Gastroesophageal sphincter (tissue), 4 donors: ENCODE measurements around the gene RAPGEF1. TPM values are rescaled to one million over a fixed set of nuclear protein-coding genes. Genes with fewer than 3 reads are reported as not detected.

Experiments
- ATAC-seq: fragments of 150-250 bp; one replicate; pipeline ENCODE4 v1.9.1; 2016; ENCODE audit warnings: mild to moderate bottlenecking, moderate library complexity
- H3K27ac ChIP-seq, 4 donors: fragments of 200-600 bp; sonication (generic) in 3 of 4; 1 replicate in 3 of 4; 2 replicates in 1 of 4; pipeline ENCODE4 v1.5.1; 2016 to 2019
- H3K27me3 ChIP-seq: fragments of 200-600 bp; sonication (generic); one replicate; pipeline ENCODE4 v1.5.1; 2019
- H3K36me3 ChIP-seq, 2 donors: fragments of 200-600 bp; sonication (generic); one replicate each; pipeline ENCODE4 v1.5.1; 2019; ENCODE audit warnings: control low read depth in 1 of 2
- H3K4me1 ChIP-seq, 3 donors: fragments of 200-600 bp; sonication (generic); 1 replicate in 2 of 3; 2 replicates in 1 of 3; pipeline ENCODE4 v1.5.1; 2016 to 2019; ENCODE audit warnings: control low read depth in 2 of 3
- H3K4me3 ChIP-seq, 2 donors: fragments of 200-600 bp; sonication (generic); one replicate each; pipeline ENCODE4 v1.5.1; 2019; ENCODE audit warnings: mild to moderate bottlenecking in 1 of 2, moderate library complexity in 1 of 2
- H3K9me3 ChIP-seq, 3 donors: fragments of 200-600 bp; sonication (generic); one replicate each; pipeline ENCODE4 v1.5.1; 2017 to 2019; ENCODE audit warnings: control low read depth in 2 of 3
- EP300 ChIP-seq: sonication (generic); formaldehyde crosslinking; IDR thresholded peaks from one replicate; pipeline ENCODE4 v1.6.1; 2017; ENCODE audit warnings: antibody characterized with exemption, mild to moderate bottlenecking
- POLR2A ChIP-seq, 2 donors: fragments of 450-650 bp; IDR thresholded peaks; one replicate each; pipeline ENCODE4 v1.6.1; 2017; ENCODE audit warnings: antibody characterized with exemption in 2 of 2, mild to moderate bottlenecking in 2 of 2, moderate library complexity in 1 of 2
- POLR2AphosphoS5 ChIP-seq: sonication (generic); formaldehyde crosslinking; IDR thresholded peaks from one replicate; pipeline ENCODE4 v1.6.1; 2017; ENCODE audit warnings: antibody characterized with exemption
- WGBS, 2 donors: methylation state at CpG; one replicate each; pipeline ENCODE4 v1.1.5; 2018; ENCODE audit warnings: low coverage in 1 of 2; 5-methylcytosine and 5-hydroxymethylcytosine counted together
- total RNA-seq, 4 donors: library from RNA; depleted of rRNA; stranded (reverse); fragments of >200 nt; gene quantifications; one replicate each; pipeline ENCODE4 v1.1.0, GENCODE V29; 2016
- TF ChIP-seq, protein P1 (sequence below), 4 experiments: fragments of 200-600 bp in 2 of 4; fragments of 450-650 bp in 2 of 4; sonication (generic) in 1 of 4; IDR thresholded peaks; one replicate each; pipeline ENCODE4 v1.5.1; 2017 to 2019; ENCODE audit warnings: antibody characterized with exemption in 4 of 4, mild to moderate bottlenecking in 2 of 4, moderate library complexity in 2 of 4

RAPGEF1 gene
- total RNA-seq, 4 donors from 2014 or later: 47.5 to 162 (median 77.6) TPM

DNA sequence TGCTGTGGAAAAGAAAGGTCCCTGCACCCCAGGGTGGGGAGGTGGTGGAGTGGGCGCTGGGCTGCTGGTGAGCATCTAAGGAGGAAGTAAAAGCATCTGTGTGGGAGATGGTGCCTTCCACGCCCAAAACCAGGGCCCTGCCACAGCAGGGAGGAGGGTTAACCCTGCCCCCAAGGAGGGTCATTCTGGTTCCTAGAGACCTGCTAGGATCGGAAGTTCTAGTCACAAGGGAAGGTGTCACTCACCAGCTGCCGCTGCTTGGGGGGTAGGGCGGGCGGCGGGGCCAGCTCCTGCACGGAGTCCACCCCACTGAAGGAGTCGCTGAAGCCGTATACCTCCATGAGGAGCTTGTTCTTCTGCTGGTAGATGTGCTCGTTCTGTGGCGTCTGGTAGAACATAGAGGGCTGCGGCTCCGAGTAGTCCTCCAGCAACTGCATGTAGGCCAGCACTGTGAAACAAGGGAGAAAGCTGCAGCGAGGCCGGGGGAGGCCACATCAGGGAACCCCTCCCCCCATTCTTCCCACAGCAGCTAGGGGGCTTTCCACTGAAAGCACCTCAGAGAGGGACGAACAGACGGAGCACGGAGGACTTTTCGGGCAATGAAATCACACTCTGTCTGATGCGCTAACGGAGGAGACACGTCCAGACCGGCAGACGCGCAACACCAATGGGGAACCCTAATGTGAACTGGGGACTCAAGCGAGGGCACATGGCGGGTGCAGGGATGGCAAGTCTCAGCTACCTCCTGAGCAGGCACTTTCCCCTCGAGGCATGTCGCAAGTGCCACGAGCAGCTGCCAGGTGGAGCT is 118.1 kb downstream of the RAPGEF1 start:
- H3K27me3 ChIP-seq: no peaks in the 10 kb centered on the region
- H3K9me3 ChIP-seq: no peaks in the 10 kb centered on the region
- H3K27ac ChIP-seq: no peak overlapping the region
- TF ChIP-seq, protein P1, sequence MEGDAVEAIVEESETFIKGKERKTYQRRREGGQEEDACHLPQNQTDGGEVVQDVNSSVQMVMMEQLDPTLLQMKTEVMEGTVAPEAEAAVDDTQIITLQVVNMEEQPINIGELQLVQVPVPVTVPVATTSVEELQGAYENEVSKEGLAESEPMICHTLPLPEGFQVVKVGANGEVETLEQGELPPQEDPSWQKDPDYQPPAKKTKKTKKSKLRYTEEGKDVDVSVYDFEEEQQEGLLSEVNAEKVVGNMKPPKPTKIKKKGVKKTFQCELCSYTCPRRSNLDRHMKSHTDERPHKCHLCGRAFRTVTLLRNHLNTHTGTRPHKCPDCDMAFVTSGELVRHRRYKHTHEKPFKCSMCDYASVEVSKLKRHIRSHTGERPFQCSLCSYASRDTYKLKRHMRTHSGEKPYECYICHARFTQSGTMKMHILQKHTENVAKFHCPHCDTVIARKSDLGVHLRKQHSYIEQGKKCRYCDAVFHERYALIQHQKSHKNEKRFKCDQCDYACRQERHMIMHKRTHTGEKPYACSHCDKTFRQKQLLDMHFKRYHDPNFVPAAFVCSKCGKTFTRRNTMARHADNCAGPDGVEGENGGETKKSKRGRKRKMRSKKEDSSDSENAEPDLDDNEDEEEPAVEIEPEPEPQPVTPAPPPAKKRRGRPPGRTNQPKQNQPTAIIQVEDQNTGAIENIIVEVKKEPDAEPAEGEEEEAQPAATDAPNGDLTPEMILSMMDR (IDR thresholded peaks at IDR 0.05): no peak
- TF ChIP-seq POLR2AphosphoS5 (no peak), EP300 (no peak), POLR2A (IDR thresholded peaks at IDR 0.05) (no peak)
- H3K4me1 ChIP-seq: peaks cover 0 to 28% (median 6%) of the 10 kb centered on the region in 3 donors
- H3K36me3 ChIP-seq: peaks cover 0 to 97% of the 10 kb centered on the region in 2 donors
- no peak overlapping the region for H3K4me3 ChIP-seq
- no peak for ATAC-seq
- WGBS, 2 donors: 76 to 80% methylated on average over 3 to 6 of the region's 31 CpGs

DNA sequence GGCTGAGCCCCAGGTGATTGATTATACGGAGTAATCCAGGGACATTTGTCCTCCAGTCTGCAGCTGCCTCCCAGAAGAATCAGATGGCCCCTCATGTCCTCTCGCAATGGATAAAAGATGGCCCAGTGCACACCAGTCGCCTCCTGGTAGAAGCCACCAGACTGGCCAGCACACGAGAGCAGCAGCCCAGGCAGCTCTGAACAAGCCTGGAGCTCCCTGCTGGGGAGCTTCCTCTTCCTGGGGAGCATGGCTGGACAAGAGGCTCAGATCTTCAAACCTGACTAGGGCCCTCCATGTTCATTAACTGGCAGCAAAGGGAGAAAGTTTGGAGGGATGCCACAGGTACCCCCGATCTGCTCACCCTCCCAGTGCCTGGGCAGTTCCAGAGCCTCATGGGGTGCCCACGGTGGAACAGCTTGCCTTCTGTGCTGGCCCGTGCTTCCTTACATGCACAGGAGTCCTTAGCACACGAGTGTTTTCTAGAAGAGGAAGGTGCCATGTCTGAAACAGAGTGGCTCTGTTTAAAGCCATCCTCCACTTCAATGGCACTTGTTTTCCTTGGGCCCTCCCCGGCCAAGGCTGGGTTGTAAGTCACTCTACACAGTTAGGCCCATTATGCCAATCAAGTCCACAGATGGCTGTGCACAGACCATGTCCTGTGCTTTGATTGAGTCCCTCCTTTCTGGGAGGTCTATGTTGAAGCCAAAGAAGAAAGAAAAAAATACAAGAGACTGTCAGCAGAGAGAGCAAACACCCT is 118.9 kb downstream of the RAPGEF1 start:
- TF ChIP-seq, protein P1 (IDR thresholded peaks at IDR 0.05): no peak
- TF ChIP-seq POLR2A (IDR thresholded peaks at IDR 0.05): no peak
- TF ChIP-seq POLR2AphosphoS5: no peak
- no peak for TF ChIP-seq EP300
- ATAC-seq: no peak
- Histone ChIP-seq H3K9me3 (no peaks in the 10 kb centered on the region), H3K27me3 (no peaks in the 10 kb centered on the region), H3K4me3 (no peak overlapping the region), H3K4me1 (peaks cover 0 to 29% (median 6%) of the 10 kb centered on the region in 3 donors), H3K27ac (no peak overlapping the region), H3K36me3 (peaks cover 0 to 96% of the 10 kb centered on the region in 2 donors)
- WGBS, 2 donors: 57% methylated on average over 2 of the region's 9 CpGs; no CpG with 5 or more reads in 1 of the 2 donors

DNA sequence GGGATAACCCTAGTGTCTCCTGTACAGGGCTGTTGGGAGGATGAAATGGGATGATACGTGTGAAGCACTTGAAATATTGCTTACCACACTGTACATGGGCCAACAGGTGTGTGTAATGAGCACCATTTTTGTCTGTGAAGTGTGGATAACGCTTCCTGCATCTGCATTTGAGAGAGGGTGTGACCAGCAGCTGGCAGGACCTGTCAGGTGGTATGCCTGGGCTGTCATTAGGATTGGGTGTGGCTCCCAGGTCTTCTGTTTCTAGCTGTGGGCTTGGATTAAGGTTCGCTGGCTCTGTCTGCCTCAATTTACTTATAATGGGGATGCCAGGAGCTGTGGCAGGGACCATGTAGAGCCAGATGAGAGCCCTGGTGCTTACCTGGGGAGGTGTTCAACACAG is 120.2 kb downstream of the RAPGEF1 start:
- H3K36me3 ChIP-seq: peaks cover 0 to 96% of the 10 kb centered on the region in 2 donors
- H3K4me3 ChIP-seq: no peak overlapping the region
- no peaks in the 10 kb centered on the region for H3K27me3 ChIP-seq
- WGBS, 2 donors: 97% methylated on average over 3 of the region's 3 CpGs; no CpG with 5 or more reads in 1 of the 2 donors
- H3K4me1 ChIP-seq: peaks cover 0 to 24% (median 6%) of the 10 kb centered on the region in 3 donors
- no peak for ATAC-seq
- no peaks in the 10 kb centered on the region for H3K9me3 ChIP-seq
- TF ChIP-seq, protein P1 (IDR thresholded peaks at IDR 0.05): no peak
- TF ChIP-seq EP300 (no peak), POLR2AphosphoS5 (no peak), POLR2A (IDR thresholded peaks at IDR 0.05) (no peak)
- no peak overlapping the region for H3K27ac ChIP-seq

DNA sequence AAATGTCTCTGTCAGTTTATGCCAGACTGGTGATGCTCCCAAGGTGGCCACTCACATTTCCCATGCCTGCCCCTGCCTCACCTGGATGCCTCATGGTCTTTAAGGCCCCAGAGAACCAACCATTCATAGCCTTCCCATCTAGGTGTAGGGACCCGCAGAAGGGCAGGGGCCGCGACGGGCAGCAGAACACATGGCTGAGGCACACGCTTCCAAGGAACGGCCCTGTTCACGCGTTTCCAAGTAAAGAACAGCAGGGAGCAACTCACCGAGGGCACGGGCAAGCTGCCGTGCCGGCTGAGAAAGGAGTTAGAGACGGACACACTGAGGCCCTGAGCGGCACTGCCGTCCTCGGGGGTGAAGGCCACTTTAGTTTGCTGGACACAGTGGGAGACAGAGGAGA is 121.1 kb downstream of the RAPGEF1 start:
- no peaks in the 10 kb centered on the region for H3K27me3 ChIP-seq
- no peak overlapping the region for H3K4me3 ChIP-seq
- ATAC-seq: no peak
- peaks cover 0 to 96% of the 10 kb centered on the region in 2 donors for H3K36me3 ChIP-seq
- no peak for TF ChIP-seq POLR2A (IDR thresholded peaks at IDR 0.05)
- no peak for TF ChIP-seq EP300
- TF ChIP-seq, protein P1 (IDR thresholded peaks at IDR 0.05): no peak
- no peak overlapping the region for H3K27ac ChIP-seq
- H3K9me3 ChIP-seq: no peaks in the 10 kb centered on the region
- WGBS, 2 donors: 94% methylated on average over 8 of the region's 16 CpGs; no CpG with 5 or more reads in 1 of the 2 donors
- H3K4me1 ChIP-seq: peaks cover 0 to 19% (median 6%) of the 10 kb centered on the region in 3 donors
